ENCODE results near the gene SRRM2. TPM values are rescaled to one million over a fixed set of nuclear protein-coding genes. Genes with fewer than 3 reads are reported as not detected.
A peak's percentile ranks its signal among the peaks of the same experiment; 100 is the strongest.

The SRRM2 gene
- total and polyA plus RNA-seq, 8 donors: 142 to 2,165 (median 655) TPM

DNA sequence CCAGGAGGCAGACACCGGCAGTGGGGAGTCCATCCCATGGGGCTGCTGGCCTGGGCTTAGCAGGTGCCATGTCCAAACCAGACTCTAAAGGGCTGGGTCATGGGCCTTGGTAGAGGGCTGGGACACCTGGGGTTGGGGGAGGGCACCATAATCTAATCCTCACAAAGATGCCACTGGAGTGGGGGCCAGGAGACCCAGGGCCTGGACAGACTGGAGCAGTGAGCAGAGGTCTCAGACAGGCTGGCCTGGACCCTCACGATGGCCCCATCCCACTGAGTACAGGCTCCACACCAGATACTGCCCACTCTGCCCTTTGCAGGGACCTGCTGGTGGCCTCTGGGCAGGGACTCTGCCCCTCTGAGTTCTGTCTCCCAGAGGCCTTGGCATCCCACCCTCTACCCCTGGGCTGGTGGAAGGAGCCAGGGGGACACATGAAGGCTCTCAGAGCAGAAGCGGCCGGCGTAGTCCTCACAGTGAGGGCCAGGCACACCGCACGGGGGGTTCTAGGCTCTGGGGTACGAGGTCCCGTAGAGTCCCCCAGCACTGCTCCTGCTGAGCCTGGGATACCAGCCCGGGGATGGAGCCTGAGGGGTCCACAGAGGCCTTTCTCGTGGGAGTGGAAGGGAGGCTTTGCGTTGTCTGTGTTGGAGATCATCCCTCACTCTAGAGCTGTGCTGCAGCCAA lies 10.0 kb upstream of the SRRM2 start:
- no peak for DNase-seq
- Histone ChIP-seq H3K4me1 (no peaks in the 10 kb centered on the region), H3K36me3 (no peaks in the 10 kb centered on the region), H3K9me3 (no peaks in the 10 kb centered on the region), H3K27ac (no peak overlapping the region), H3K4me3 (no peak overlapping the region), H3K27me3 (peaks cover 0 to 44% (median 0%) of the 10 kb centered on the region in 3 donors)
- intact Hi-C loops (cut with DNase I; ENCODE audit: low total_unique reads): no loop called here
- WGBS, 5 donors: 91 to 96% (median 94%) methylated on average over 8 to 12 of the region's 12 CpGs
- TF ChIP-seq POLR2AphosphoS5 (IDR thresholded peaks at IDR 0.05) (no peak), POLR2A (IDR thresholded peaks at IDR 0.05) (no peak), EP300 (IDR thresholded peaks at IDR 0.05) (no peak)
- TF ChIP-seq, protein P1, sequence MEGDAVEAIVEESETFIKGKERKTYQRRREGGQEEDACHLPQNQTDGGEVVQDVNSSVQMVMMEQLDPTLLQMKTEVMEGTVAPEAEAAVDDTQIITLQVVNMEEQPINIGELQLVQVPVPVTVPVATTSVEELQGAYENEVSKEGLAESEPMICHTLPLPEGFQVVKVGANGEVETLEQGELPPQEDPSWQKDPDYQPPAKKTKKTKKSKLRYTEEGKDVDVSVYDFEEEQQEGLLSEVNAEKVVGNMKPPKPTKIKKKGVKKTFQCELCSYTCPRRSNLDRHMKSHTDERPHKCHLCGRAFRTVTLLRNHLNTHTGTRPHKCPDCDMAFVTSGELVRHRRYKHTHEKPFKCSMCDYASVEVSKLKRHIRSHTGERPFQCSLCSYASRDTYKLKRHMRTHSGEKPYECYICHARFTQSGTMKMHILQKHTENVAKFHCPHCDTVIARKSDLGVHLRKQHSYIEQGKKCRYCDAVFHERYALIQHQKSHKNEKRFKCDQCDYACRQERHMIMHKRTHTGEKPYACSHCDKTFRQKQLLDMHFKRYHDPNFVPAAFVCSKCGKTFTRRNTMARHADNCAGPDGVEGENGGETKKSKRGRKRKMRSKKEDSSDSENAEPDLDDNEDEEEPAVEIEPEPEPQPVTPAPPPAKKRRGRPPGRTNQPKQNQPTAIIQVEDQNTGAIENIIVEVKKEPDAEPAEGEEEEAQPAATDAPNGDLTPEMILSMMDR (IDR thresholded peaks at IDR 0.05): no peak

DNA sequence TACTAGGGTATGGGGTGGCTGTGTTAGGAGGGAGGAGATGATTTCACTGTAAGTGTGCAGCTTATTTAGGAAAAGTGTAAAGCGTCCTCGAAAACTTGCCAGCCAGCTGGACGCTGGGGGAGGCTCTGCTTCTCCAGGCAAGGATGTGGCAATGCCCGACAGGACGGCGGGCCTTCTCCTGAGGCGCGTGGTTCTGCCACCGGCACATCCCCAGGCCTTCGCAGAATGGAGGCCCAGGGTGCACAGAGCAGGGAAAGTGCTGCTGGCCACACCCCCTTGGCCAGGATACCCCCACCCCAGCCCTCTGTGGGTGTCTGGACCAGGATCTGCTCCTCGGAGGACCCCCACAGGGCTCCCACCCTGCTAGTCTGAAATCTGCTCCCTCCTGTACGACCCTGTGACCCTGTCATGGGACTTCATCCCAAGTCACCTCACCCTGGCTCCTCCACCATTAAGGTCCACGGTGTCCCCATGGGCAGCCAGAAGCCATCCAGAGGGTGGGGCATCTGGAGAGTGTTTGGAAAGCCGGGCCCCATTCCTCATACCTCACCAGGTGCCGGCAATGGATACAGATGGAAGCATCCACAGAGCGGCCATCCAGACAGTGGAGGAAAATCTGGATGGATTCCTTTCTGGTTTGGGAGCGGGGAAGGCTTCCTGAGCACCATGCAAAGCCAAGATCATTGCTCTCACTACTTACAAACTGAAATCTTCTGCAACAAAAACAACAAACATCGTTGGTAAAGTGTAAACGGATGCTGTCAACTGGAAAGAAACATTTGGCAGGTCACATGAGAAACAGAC lies 9.2 kb upstream of the SRRM2 start:
- H3K4me1 ChIP-seq: no peaks in the 10 kb centered on the region
- no peak overlapping the region for H3K27ac ChIP-seq
- peaks cover 0 to 37% (median 0%) of the 10 kb centered on the region in 3 donors for H3K27me3 ChIP-seq
- H3K9me3 ChIP-seq: no peaks in the 10 kb centered on the region
- no peaks in the 10 kb centered on the region for H3K36me3 ChIP-seq
- intact Hi-C loops (cut with DNase I; ENCODE audit: low total_unique reads): no loop called here
- no peak overlapping the region for H3K4me3 ChIP-seq
- TF ChIP-seq POLR2A (IDR thresholded peaks at IDR 0.05) (no peak), POLR2AphosphoS5 (IDR thresholded peaks at IDR 0.05) (no peak), EP300 (IDR thresholded peaks at IDR 0.05) (no peak)
- TF ChIP-seq, protein P1 (IDR thresholded peaks at IDR 0.05): no peak
- peak in 1 of 2 donors; percentile 0 for DNase-seq
- WGBS, 5 donors: 82 to 92% (median 84%) methylated on average over 15 to 19 of the region's 19 CpGs

DNA sequence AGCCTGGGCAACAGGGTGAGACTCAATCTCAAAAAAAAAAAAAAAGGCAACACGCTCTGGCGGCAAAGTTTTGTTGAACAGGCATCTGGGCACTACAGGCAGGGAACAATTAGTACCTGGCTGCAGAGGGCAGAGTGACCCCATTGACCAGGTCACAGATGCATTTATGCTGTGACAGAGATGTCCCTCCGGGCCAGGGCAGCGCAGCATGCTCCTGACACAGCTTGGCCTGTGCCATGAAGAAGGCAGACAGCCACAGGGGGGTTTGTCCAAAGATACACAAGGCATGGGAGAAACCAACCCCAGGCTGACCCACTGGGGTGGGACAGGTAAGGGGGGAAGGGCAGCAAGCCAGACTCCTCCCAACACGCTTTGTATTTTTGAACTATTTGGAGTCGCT lies 7.7 kb upstream of the SRRM2 start:
- Histone ChIP-seq H3K4me3 (no peak overlapping the region), H3K27ac (no peak overlapping the region), H3K27me3 (peaks cover 0 to 22% (median 0%) of the 10 kb centered on the region in 3 donors), H3K4me1 (no peaks in the 10 kb centered on the region), H3K36me3 (no peaks in the 10 kb centered on the region), H3K9me3 (no peaks in the 10 kb centered on the region)
- DNase-seq: peak in 1 of 2 donors; percentile 1
- 81 to 93% (median 87%) methylated on average over 6 of the region's 6 CpGs for WGBS, 5 donors
- TF ChIP-seq EP300 (IDR thresholded peaks at IDR 0.05) (no peak), POLR2A (IDR thresholded peaks at IDR 0.05) (no peak), POLR2AphosphoS5 (IDR thresholded peaks at IDR 0.05) (no peak)
- intact Hi-C loops (cut with DNase I; ENCODE audit: low total_unique reads): no loop called here

DNA sequence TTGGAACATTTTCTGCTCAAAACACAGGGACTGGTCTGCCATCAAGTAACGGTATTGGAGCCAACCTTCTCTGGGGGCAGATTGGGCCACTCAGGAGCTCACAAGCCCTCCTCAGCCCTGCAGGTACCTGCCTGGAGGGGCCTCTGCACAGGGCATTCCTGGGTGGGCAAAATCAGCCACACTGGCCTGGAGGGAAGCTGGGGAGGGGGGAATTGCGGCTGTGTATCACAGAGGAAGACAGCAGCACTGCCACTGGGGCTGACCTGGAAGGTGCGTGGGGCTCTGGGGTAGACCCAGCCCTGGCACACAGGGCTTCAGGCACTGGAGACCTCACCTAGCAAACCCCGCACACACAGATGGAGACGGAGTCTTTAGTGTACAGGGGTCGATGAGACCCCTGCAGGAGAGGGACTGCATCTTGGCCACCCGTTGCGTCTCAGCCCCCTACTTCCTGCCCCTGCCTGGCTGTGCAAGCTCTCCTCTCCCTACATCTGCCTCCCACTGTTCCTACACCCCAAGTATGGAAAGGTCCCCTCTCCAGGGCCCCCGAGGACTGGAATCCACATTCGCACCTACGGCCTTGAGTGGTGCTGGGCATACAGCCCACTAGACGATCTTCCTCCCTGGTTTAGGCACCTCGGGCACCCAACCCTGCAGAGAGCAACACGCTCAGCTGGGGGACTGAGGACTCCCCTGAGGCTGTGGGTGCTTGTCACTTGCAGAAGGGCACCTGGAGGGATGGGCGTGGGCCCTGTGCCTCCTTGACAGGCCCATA lies 7.1 kb upstream of the SRRM2 start:
- 70 to 83% (median 79%) methylated on average over 8 to 15 of the region's 15 CpGs for WGBS, 5 donors
- no peak overlapping the region for H3K4me3 ChIP-seq

More for the DNA sequence above, 7.1 kb upstream of the SRRM2 start:
- TF ChIP-seq EP300 (IDR thresholded peaks at IDR 0.05) (no peak), POLR2AphosphoS5 (IDR thresholded peaks at IDR 0.05) (no peak), POLR2A (IDR thresholded peaks at IDR 0.05) (no peak)
- TF ChIP-seq, protein P1 (IDR thresholded peaks at IDR 0.05): no peak
- peaks cover 0 to 16% (median 0%) of the 10 kb centered on the region in 3 donors for H3K27me3 ChIP-seq
- intact Hi-C loops (cut with DNase I; ENCODE audit: low total_unique reads): no loop called here
- no peak overlapping the region for H3K27ac ChIP-seq
- peak in 1 of 2 donors; percentile 1 for DNase-seq
- no peaks in the 10 kb centered on the region for H3K4me1 ChIP-seq
- H3K9me3 ChIP-seq: no peaks in the 10 kb centered on the region
- H3K36me3 ChIP-seq: no peaks in the 10 kb centered on the region

Measured in stomach (tissue), 9 donors.